Cerebellar cortex (tissue), 1 donor: ENCODE data around the gene MYRF.

Experiments
- DNase-seq: peaks from one replicate; pipeline ENCODE4 v3.0.0-alpha.2; 2015; ENCODE audit warnings: low spot score

Gene MYRF

GRCh38 chr11:61752117-61752924, at the start of gene MYRF:
Gene MYRF (plus strand): TSS chr11:61752636. CDS start chr11:61752745, 109 bp downstream.
- no peak for DNase-seq

DNA sequence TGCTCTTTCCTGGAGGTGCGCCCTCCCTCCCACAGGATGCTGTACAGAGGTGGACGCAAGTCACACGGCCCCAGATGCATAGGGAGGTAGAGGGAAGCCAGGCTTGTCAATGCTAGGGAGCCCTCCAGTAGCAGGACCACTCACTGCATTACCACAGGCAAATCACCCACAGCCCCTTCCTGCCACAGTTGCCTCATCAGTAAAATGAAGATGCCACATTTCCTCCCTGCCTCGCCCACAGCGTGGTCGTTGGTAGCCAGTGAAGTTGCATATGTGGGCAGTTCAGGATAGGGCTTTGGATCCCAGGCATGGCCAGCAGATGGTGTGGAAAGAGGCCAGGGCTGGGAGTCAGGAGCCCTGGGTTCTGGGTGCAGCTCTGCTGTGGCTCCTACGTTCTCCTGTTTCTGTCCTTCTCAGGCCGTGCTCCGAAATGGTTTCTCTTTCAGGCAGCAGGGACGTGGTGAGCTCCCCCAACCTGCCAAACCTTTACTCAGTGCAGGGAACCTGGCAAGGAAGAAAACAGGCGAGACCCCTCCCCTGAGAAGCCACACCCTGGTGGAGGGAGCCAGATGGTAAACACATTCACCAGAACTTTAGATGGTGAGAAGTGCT, 49.6 kb upstream of the MYRF start:
- no peak for DNase-seq

- no peak for DNase-seq
These were observed 47.6 kb upstream of the MYRF start for GRCh38 chr11:61704838-61705237.

GRCh38 chr11:61706452-61707400, 45.7 kb upstream of the MYRF start:
- no peak for DNase-seq

DNA sequence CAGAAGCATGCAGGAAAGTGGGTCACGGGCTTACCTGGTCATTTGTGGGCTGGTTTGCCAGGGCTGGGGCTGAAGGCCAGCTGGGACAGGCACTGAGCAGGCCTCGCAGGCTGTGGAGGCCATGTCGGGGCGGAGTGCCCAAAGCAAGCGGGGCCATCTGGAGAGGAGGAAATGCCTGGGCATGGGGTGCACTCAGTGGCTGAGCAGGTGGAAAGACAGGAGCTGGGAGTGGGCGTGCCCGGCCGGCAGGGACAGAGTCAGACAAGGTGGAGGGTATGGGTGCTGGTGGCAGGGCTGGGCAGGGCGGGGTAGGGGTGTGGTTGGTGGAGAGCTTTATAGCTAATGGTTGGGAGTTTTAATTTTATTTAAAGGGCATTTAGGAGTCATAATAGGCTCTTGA, 44.9 kb upstream of the MYRF start:
- DNase-seq = peak; percentile 97

DNA sequence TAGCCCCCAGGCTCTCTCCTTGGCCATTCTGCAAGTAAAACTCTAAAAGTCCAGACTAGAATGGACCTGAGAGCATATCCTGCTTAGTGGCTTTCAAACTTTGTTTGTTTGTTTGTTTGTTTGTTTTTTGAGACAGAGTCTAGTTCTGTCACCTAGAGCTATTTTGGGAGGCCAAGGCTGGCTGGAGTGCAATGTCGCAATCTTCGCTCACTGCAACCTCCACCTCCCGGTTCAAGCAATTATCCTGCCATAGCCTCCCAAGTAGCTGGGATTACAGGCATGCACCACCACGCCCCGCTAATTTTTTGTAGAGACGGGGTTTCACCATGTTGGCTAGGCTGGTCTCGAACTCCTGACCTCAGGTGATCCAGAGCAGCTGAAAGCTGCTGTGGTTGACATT, 43.3 kb upstream of the MYRF start:
- no peak for DNase-seq

- DNase-seq = no peak
These were observed 42.9 kb upstream of the MYRF start for GRCh38 chr11:61709572-61709971.

GRCh38 chr11:61710019-61710418, 42.4 kb upstream of the MYRF start:
- no peak for DNase-seq

GRCh38 chr11:61711037-61711436, 41.4 kb upstream of the MYRF start:
- no peak for DNase-seq

- DNase-seq = peak; percentile 95
These were observed 40.9 kb upstream of the MYRF start for GRCh38 chr11:61711498-61711897.

DNA sequence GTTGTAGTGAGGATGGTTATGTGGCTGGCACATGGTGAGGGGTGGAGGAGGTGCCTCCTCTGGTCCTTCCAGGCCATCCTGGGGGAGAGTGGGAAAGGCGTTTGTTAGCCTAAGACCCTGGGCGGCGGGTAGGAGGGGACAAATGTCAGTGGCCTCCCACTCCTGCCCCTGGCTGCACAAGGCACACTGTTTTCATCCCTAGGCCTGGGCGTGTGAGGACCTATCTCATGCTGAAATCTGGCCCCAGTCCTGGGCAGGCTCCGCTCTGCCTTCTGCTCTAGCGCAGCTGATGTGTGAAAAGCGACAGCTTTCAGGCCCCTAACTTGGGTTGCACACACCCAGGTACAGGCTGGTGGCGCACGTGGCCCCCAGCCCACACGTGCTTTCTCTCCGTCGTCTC, 40.1 kb upstream of the MYRF start:
- peak; percentile 42 for DNase-seq

DNA sequence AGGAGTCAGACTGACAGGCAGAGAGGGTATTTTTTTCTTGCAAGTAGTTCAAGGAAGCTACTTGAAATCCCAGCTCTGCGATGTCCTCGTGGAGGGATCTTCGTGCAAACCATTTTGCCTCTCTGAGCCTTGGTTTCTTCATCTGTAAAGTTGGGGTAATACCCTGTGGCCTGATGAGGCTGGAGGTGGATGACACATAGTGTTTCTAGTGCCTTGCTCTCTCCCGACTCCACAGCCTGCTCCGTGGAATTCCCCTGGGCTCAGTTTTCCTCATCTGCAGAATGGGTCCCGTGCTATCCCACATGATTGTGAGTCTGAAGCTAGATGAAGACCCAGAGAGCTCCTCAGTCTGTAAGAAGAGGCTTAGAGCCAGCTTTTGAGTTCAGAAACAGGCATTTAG, 39.6 kb upstream of the MYRF start:
- no peak for DNase-seq

- no peak for DNase-seq
These were observed 39.0 kb upstream of the MYRF start for GRCh38 chr11:61713464-61713863.

DNA sequence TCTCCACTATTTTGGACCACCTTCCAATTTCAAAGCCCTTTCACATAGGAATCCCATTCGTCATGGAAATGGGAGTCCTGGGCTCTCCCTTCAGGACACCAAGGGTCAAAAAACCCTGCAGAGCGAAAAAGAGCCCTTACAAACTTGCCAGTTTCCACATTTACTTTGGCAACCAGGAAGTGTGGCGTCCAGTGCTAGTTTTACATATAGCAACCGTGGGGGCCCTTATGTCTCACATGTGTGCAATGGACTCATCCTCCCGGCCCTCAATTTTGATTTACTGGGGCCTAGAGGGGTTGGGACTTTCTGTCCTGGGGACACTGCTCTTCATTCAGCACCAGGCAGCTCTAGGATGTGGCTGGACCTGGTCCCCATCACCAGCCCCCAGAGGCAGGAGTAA, 38.5 kb upstream of the MYRF start:
- no peak for DNase-seq

- DNase-seq = no peak
These were observed 38.1 kb upstream of the MYRF start for GRCh38 chr11:61714316-61714715.

DNA sequence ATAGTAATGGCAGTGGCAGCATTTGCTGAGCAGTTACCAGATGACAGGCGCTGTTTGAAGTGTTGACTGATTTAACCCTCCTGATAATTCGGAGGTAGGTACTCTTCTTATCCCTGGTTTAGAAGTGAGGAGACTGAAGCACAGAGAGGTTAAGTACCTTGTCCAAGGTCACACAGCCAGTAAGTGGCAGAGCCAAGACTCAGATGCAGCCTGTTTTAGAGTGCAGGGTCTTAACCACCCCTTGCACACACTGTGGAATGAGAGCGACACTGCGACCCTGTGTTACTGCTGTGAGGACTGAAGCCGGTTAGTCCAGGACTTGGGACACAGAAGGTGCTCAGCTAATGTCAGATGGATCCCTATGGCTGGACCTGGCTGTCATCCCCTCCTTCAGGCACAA, 37.5 kb upstream of the MYRF start:
- DNase-seq = no peak

- no peak for DNase-seq
These were observed 36.6 kb upstream of the MYRF start for GRCh38 chr11:61715867-61716266.

GRCh38 chr11:61716478-61717285, 35.8 kb upstream of the MYRF start:
- DNase-seq = no peak

GRCh38 chr11:61717286-61718033, 35.0 kb upstream of the MYRF start:
- no peak for DNase-seq

GRCh38 chr11:61718046-61718531, 34.3 kb upstream of the MYRF start:
- DNase-seq = no peak
